GM19043 (cell line): ENCODE data around the gene ST6GALNAC3.

Experiments used
- ATAC-seq: cut with Tn5 transposase; IDR thresholded peaks from one replicate; pipeline ENCODE4 v1.9.1; 2021; ENCODE audit warnings: low read depth; ENCODE audit not compliant: unreplicated experiment

Gene ST6GALNAC3

GRCh38 chr1:76548513-76549100 lies 474.1 kb downstream of the ST6GALNAC3 start:
- ATAC-seq, result no peak

GRCh38 chr1:76554283-76554682 lies 479.7 kb downstream of the ST6GALNAC3 start:
- ATAC-seq, result no peak

- no peak for ATAC-seq
Measured at GRCh38 chr1:76562292-76562691, 487.7 kb downstream of the ST6GALNAC3 start.

- no peak for ATAC-seq
Measured at GRCh38 chr1:76568573-76569238, 494.2 kb downstream of the ST6GALNAC3 start.

DNA sequence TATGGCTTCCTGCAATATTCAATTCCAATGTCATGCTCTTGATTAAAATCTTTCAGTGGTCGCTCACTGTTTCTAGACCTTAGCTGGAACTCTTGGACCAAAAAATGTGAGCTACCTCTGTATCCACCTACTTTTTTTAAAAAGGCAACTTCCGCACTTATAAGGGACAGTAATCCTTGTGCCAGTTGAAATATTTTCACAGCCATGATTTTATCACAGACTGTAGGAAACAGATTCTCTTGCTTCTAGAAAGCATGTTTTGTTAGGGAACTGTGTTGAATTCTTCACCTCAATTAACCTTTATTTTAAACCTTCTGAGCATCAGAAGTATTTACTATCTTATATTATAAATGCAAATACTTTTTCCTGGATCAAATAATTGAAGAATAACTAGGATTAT lies 496.7 kb downstream of the ST6GALNAC3 start:
- no peak for ATAC-seq

DNA sequence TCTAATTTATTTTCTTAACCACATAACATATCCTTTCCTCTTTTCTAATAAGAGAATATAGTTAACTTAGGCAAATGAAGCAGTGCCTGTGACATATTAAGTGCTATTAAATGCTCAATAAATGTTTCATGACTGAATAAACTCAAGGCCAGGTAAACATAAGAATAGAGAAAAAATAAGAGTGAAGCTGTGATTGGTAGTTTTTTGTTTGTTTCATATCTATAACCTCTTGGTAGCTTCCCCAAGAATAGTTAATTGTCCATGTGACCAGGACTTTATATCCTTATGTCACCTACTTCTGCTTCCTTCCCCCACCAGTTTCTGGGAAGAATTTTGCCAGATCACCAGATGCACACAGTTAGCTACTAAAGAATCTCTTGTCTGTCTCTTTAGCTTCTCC lies 497.7 kb downstream of the ST6GALNAC3 start:
- no peak for ATAC-seq

DNA sequence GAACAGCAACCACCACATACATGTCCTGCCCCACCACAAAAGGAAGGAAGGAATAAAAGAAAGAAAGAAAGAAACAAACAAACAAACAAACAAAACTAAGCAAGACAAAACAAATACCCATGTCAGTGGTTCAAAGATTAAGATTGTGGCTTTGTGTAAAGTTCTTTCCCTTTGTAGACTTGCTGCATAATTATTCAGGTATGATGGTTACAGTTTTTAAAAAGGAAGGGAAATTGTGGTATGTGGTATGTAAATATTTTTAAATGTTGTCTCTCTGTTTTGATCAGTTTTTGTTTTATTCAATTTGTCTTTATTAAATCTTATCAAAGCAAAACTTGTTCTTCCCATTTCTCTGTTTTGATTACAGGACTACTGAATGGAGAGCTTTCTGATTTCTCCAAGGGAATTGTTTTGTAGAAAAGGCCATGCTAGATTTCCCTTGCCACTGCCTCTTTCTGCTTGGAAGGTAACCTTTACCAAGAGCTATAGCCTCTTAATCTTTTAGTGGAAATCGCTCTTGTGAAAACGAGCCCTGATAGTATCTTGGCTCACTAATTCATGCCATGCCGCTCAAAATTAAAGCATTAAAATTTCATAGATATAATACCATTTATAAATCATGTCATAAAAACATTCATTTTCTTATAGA lies 502.5 kb downstream of the ST6GALNAC3 start:
- no peak for ATAC-seq

DNA sequence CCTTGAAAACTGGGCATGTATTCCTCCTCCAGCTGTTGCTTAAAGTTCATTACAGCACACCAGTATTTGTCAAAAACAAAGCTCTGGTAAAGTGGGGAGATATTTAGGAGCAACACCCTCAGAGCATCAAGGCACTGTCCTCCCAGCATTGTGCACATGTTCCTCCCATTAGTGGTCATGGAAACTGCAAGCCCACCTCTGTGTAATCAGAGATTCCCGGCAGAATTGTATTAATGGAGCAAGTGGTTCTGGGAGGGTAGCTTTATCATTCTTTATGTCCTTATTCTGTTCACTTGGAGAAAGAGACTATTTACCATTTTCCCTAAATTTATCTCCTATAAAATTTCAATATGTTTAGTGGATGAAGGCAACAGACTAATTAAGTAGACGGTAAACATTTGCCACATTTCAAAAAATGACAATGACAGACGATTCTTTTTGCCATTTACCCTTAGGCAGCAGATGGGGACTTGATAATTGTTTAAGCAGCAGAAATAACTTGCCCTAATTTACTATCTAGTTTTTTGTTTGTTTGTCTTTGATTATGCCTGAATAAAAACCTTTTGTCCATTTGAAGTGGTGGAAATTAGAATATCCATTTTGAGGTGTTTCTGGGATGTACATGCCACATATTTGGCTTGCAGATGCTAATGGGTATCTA lies 503.1 kb downstream of the ST6GALNAC3 start:
- no peak for ATAC-seq

- ATAC-seq, result no peak
Measured at GRCh38 chr1:76580206-76580605, 505.7 kb downstream of the ST6GALNAC3 start.

- no peak for ATAC-seq
Measured at GRCh38 chr1:76581712-76582111, 507.2 kb downstream of the ST6GALNAC3 start.

DNA sequence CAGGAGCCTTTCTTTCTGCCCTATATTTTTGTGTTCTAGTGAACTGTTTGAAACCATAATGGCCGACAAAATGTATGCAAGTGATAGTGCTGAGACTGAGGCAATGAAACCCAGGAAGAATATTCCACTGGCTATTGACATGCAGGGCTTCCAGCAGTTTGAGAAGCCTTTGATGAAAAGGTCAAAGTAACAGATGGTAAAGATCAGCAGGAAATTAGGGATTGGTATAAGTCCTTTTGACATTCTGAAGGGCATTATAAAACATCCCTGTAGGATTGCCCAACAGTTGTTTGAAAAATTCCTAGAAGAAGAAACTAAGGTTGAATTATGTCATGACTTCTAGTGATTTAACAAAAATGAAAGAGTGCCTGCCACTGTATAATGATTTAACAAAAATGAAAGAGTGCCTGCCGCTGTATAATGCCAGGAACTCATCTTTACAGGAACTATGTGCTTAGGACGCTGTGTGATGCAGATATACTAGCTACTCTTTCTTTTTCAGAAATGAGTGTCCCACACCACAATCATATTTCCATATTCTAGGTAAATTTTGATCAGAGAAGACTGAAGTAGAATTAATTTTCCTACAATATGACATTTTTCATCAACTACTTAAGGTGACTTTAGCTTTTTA lies 508.8 kb downstream of the ST6GALNAC3 start:
- ATAC-seq, result no peak

DNA sequence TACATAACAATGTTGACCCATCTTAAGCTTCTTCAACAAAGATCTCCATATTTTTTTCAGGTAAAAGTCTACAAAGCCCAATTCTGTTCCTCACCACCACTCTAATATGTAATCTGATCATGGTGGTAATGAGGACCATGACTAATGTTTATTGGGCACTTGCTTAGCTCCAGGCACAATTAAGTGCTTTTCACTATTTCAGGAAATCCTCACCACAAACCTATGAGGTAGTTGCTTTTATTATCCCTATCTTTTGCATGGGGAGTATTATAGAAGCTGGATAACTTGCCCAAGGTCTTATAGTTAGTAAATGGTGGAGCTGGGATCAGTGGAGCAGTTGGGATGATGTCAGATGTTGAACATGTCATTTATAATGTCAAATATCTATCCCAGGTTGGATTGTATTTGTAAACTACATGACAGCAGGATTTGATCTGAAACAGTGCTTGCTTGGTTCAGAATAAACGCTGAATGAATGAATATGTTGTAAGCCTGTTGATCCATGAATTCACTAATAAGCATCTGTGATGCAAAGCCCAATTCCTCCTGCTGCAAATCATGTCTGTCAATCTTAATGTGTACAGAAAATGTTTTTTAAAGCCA lies 509.4 kb downstream of the ST6GALNAC3 start:
- ATAC-seq, result no peak

- ATAC-seq, result no peak
Measured at GRCh38 chr1:76585980-76586674, 511.6 kb downstream of the ST6GALNAC3 start.

GRCh38 chr1:76587212-76587611 lies 512.7 kb downstream of the ST6GALNAC3 start:
- ATAC-seq, result no peak

- ATAC-seq, result no peak
Measured at GRCh38 chr1:76591461-76591860, 516.9 kb downstream of the ST6GALNAC3 start.

DNA sequence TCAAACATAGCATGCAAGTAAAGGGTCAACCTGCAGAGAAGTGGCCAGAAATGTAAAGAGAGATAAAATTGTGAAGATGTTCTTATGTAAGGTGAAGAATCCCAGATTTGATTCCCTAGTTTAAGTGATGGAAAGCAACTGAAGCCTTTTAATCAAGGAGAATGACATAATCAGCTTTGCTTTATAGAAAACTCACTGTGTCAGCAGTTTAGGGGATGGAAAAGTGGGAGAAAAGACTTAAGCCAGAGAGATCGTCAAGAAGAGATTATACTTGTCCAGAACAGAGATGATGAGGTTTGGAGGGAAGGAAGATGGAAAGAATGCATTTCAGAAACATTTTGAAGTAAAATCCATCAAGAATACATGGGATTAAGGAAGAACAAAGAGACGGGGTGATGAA lies 517.4 kb downstream of the ST6GALNAC3 start:
- ATAC-seq, result no peak

GRCh38 chr1:76593141-76593540 lies 518.6 kb downstream of the ST6GALNAC3 start:
- no peak for ATAC-seq

GRCh38 chr1:76593618-76594017 lies 519.1 kb downstream of the ST6GALNAC3 start:
- ATAC-seq, result no peak

GRCh38 chr1:76595024-76595423 lies 520.5 kb downstream of the ST6GALNAC3 start:
- ATAC-seq, result no peak

- ATAC-seq, result no peak
Measured at GRCh38 chr1:76601465-76601864, 526.9 kb downstream of the ST6GALNAC3 start.
